IPS DF 4.7 (cell line): ENCODE data around the gene HS3ST5.

Experiments
- DNase-seq: peaks from one replicate; pipeline ENCODE4 v3.0.0-alpha.2; 2013; ENCODE audit warnings: low spot score; ENCODE audit errors: extremely low read depth

Gene HS3ST5

GRCh38 chr6:114200891-114201290, 141.9 kb downstream of the HS3ST5 start:
- DNase-seq = no peak

GRCh38 chr6:114195631-114196403, 147.0 kb downstream of the HS3ST5 start:
- no peak for DNase-seq

- DNase-seq = no peak
Measured at GRCh38 chr6:114195027-114195365, 147.8 kb downstream of the HS3ST5 start.

- DNase-seq = no peak
Measured at GRCh38 chr6:114194362-114195026, 148.3 kb downstream of the HS3ST5 start.

GRCh38 chr6:114187563-114187962, 155.3 kb downstream of the HS3ST5 start:
- DNase-seq = no peak

GRCh38 chr6:114181664-114182063, 161.2 kb downstream of the HS3ST5 start:
- no peak for DNase-seq

- DNase-seq = no peak
Measured at GRCh38 chr6:114179411-114179810, 163.4 kb downstream of the HS3ST5 start.

GRCh38 chr6:114176726-114177125, 166.1 kb downstream of the HS3ST5 start:
- no peak for DNase-seq

GRCh38 chr6:114172576-114173260, 170.1 kb downstream of the HS3ST5 start:
- DNase-seq = no peak

- DNase-seq = no peak
Measured at GRCh38 chr6:114171473-114171872, 171.3 kb downstream of the HS3ST5 start.

GRCh38 chr6:114170958-114171387, 171.8 kb downstream of the HS3ST5 start:
- no peak for DNase-seq

- no peak for DNase-seq
Measured at GRCh38 chr6:114170372-114170771, 172.5 kb downstream of the HS3ST5 start.

GRCh38 chr6:114169763-114170162, 173.1 kb downstream of the HS3ST5 start:
- DNase-seq = no peak

GRCh38 chr6:114167583-114168576, 174.9 kb downstream of the HS3ST5 start:
- DNase-seq = no peak

- DNase-seq = no peak
Measured at GRCh38 chr6:114164207-114164606, 178.6 kb downstream of the HS3ST5 start.

GRCh38 chr6:114162691-114163347, 180.0 kb downstream of the HS3ST5 start:
- DNase-seq = no peak

GRCh38 chr6:114160881-114161280, 181.9 kb downstream of the HS3ST5 start:
- no peak for DNase-seq

- no peak for DNase-seq
Measured at GRCh38 chr6:114159727-114160126, 183.1 kb downstream of the HS3ST5 start.

- no peak for DNase-seq
Measured at GRCh38 chr6:114158838-114159694, 183.8 kb downstream of the HS3ST5 start.

- DNase-seq = no peak
Measured at GRCh38 chr6:114158411-114158810, 184.4 kb downstream of the HS3ST5 start.
